Testis (tissue), 3 donors: Measurements from ENCODE around the gene ELL2. TPM values are rescaled to one million over a fixed set of nuclear protein-coding genes. Genes with fewer than 3 reads are reported as not detected.
A peak's percentile ranks its signal among the peaks of the same experiment; 100 is the strongest.

Experiments used
- DNase-seq: peaks from one replicate; pipeline ENCODE4 v3.0.0-alpha.2; 2019
- H3K27ac ChIP-seq, 2 donors: fragments of 200-600 bp; sonication (generic); one replicate each; pipeline ENCODE4 v1.5.1; 2019
- H3K27me3 ChIP-seq: fragments of 200-600 bp; sonication (generic); one replicate; pipeline ENCODE4 v1.5.1; 2019
- H3K36me3 ChIP-seq: fragments of 200-600 bp; sonication (generic); one replicate; pipeline ENCODE4 v1.5.1; 2017; ENCODE audit warnings: low read depth; ENCODE audit errors: missing control alignments
- H3K4me1 ChIP-seq: fragments of 200-600 bp; sonication (generic); one replicate; pipeline ENCODE4 v1.5.1; 2019
- H3K4me3 ChIP-seq, 2 donors: fragments of 200-600 bp; sonication (generic); one replicate each; pipeline ENCODE4 v1.5.1; 2017 to 2019
- H3K9me3 ChIP-seq: fragments of 200-600 bp; sonication (generic); one replicate; pipeline ENCODE4 v1.5.1; 2017
- POLR2A ChIP-seq: fragments of 450-650 bp; IDR thresholded peaks from one replicate; pipeline ENCODE4 v1.6.1; 2017; ENCODE audit warnings: antibody characterized with exemption, mild to moderate bottlenecking, moderate library complexity
- WGBS, 2 donors: methylation state at CpG; one replicate each; pipeline ENCODE4 v1.1.5; 2018; 5-methylcytosine and 5-hydroxymethylcytosine counted together
- intact Hi-C: fragments of 100-400 bp; cut with DNase I; formaldehyde crosslinking; loops from one replicate; pipeline ENCODE4 v1.15.1; 2023; ENCODE audit warnings: low total_unique reads
- polyA plus RNA-seq: library from polyadenylated mRNA; stranded (reverse); fragments of 350-450 nt; fragmentation: Illumina TruSeq; extraction: RNeasy Lipid Tissue Mini Kit (QIAGEN cat#74804); gene quantifications from one replicate; pipeline ENCODE4 v1.2.3, GENCODE V29; 2014; ENCODE audit warnings: low read depth, low replicate concordance; ENCODE audit not compliant: insufficient read depth
- total RNA-seq, 2 donors: library from RNA; depleted of rRNA; stranded (reverse); fragments of >200 nt; gene quantifications; one replicate each; pipeline ENCODE4 v1.2.3, GENCODE V29; 2016
- TF ChIP-seq, protein P1 (sequence below), 3 experiments: fragments of 450-650 bp in 2 of 3; fragments of 200-600 bp in 1 of 3; sonication (generic) in 1 of 3; IDR thresholded peaks; one replicate each; pipeline ENCODE4 v1.5.1; 2016 to 2019; ENCODE audit warnings: antibody characterized with exemption in 3 of 3, mild to moderate bottlenecking in 2 of 3, moderate library complexity in 1 of 3

The ELL2 gene
- total and polyA plus RNA-seq, 3 donors from 2014 or later, result 32.1 to 87.3 (median 78.9) TPM

- Histone ChIP-seq H3K36me3 (no peaks in the 10 kb centered on the region), H3K9me3 (no peaks in the 10 kb centered on the region), H3K27me3 (no peaks in the 10 kb centered on the region), H3K4me3 (no peak overlapping the region), H3K4me1 (peaks cover 14% of the 10 kb centered on the region), H3K27ac (peak overlapping the region in 1 of 2 donors; percentile 7)
- DNase-seq, result peak; percentile 81
- TF ChIP-seq, protein P1, sequence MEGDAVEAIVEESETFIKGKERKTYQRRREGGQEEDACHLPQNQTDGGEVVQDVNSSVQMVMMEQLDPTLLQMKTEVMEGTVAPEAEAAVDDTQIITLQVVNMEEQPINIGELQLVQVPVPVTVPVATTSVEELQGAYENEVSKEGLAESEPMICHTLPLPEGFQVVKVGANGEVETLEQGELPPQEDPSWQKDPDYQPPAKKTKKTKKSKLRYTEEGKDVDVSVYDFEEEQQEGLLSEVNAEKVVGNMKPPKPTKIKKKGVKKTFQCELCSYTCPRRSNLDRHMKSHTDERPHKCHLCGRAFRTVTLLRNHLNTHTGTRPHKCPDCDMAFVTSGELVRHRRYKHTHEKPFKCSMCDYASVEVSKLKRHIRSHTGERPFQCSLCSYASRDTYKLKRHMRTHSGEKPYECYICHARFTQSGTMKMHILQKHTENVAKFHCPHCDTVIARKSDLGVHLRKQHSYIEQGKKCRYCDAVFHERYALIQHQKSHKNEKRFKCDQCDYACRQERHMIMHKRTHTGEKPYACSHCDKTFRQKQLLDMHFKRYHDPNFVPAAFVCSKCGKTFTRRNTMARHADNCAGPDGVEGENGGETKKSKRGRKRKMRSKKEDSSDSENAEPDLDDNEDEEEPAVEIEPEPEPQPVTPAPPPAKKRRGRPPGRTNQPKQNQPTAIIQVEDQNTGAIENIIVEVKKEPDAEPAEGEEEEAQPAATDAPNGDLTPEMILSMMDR (IDR thresholded peaks at IDR 0.05), result peak; percentile 89 to 96 (median 94)
- no peak for TF ChIP-seq POLR2A
- intact Hi-C loops, result loop anchor here (5.0 to 10.0 kb wide), 3 partner anchors 64 to 202 kb away; partner anchors contain the start of gene RFESD
- WGBS, 2 donors, result 69 to 72% methylated on average over 7 of the region's 7 CpGs
These were observed 114.9 kb downstream of the ELL2 start for GRCh38 chr5:95846554-95847260.

DNA sequence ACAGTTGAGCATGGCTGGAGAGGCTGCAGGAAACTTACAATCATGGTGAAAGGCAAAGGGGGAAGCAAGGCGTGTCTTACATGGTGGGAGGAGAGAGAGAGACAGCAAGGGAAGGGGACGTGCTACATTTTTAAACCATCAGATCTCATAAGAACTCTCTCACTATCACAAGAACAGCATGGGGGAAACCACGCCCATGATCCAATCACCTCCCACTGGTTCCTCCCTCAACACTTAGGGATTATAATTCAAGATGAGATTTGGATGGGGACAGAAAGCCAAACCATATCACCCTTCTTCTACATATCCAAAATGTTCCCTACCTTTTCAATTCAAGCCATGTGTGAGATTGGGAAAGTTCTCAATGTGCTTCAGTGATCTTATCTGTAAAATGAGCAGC lies 116.3 kb downstream of the ELL2 start:
- no peak overlapping the region for H3K27ac ChIP-seq
- H3K9me3 ChIP-seq, result no peaks in the 10 kb centered on the region
- H3K27me3 ChIP-seq, result no peaks in the 10 kb centered on the region
- intact Hi-C loops, result loop anchor here (5.0 to 10.0 kb wide), 3 partner anchors 63 to 201 kb away; partner anchors contain the start of gene RFESD
- H3K36me3 ChIP-seq, result no peaks in the 10 kb centered on the region
- DNase-seq, result no peak
- WGBS, 2 donors, result 60 to 68% methylated on average over 3 of the region's 3 CpGs
- TF ChIP-seq, protein P1 (IDR thresholded peaks at IDR 0.05), result no peak
- no peak for TF ChIP-seq POLR2A
- no peak overlapping the region for H3K4me3 ChIP-seq
- H3K4me1 ChIP-seq, result peaks cover 10% of the 10 kb centered on the region

DNA sequence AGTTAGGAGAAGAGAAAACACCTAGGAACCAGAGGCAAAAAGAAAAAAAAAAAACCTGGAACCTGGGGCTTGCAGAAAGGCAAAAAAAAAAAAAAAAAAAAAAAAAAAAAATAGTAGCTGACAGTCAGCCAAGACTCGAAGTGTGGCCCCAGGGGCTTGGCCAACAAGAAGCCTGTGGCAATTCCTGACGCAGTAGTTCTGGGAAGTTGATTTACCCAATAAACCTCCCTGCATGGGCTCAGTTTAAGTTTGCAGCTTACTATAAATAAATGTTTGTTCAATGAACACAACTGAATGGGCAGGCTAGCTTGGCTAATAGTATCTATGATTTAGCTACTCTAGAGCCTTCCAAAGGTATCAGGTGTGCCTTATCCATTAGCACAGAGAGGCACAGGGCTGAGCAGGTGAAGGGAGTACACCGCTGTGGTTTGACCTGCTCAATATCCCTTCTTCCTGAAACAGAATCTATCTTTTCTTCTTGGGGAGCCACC lies 117.9 kb downstream of the ELL2 start:
- WGBS, 2 donors, result 79 to 81% methylated on average over 3 of the region's 3 CpGs

DNA sequence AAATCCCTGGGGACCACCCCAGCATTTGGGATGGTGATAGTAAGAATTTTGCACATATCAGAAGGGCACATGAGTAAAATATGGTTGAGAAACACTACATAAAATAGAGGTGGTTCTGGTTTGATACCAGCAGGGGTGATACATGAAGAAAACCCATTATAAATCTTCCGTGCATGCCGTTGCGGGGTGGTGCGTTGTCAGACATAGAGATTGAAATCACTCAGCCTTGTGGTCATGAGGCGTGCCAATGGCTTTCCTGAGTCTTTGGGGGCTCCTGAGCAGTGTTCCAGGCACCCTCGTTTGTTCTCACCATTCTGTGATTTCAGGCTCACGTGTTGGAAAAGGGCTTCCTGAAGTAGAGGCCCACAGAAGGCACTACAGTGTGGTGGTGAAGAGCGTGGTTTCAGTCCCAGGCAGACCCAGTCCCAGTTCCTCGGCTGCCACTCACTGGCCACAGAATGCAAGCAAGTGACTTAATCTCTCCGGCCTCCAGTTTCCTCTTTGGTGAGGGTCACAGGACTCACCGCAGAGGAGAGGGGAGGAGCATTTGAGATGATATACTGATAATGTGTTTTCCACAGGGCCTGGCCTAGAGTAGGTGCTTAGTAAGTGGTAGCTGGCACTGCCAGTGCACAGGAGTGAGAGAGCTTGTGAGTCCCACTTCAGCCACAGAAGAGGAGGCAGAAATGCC lies 118.7 kb downstream of the ELL2 start:
- 81 to 90% methylated on average over 11 of the region's 11 CpGs for WGBS, 2 donors
- Histone ChIP-seq H3K4me1 (no peaks in the 10 kb centered on the region), H3K27ac (no peak overlapping the region), H3K36me3 (no peaks in the 10 kb centered on the region), H3K9me3 (no peaks in the 10 kb centered on the region), H3K27me3 (no peaks in the 10 kb centered on the region), H3K4me3 (no peak overlapping the region)
- intact Hi-C loops, result loop anchor here (10.0 kb wide), 1 partner anchor 198 kb away; the partner anchor contains the start of gene RFESD
- TF ChIP-seq POLR2A, result no peak
- TF ChIP-seq, protein P1 (IDR thresholded peaks at IDR 0.05), result no peak
- peak; percentile 62 for DNase-seq

More for the DNA sequence above, 117.9 kb downstream of the ELL2 start:
- Histone ChIP-seq H3K27ac (no peak overlapping the region), H3K27me3 (no peaks in the 10 kb centered on the region), H3K36me3 (no peaks in the 10 kb centered on the region), H3K4me3 (no peak overlapping the region), H3K9me3 (no peaks in the 10 kb centered on the region), H3K4me1 (no peaks in the 10 kb centered on the region)
- intact Hi-C loops, result loop anchor here (10.0 kb wide), 1 partner anchor 199 kb away; the partner anchor contains the start of gene RFESD
- TF ChIP-seq, protein P1 (IDR thresholded peaks at IDR 0.05), result no peak
- TF ChIP-seq POLR2A, result no peak
- no peak for DNase-seq
